DMS114 treated with DMSO at 0.1 percent for 48 hours (cell line): Measurements from ENCODE around the gene CCNY.

Experiments used
- DNase-seq: peaks from one replicate; lab custom pipeline; 2025; ENCODE audit not compliant: unreplicated experiment; lab: John Stamatoyannopoulos, UW

Gene CCNY

GRCh38 chr10:35576730-35577129, 240.4 kb downstream of the CCNY start:
- no peak for DNase-seq

- DNase-seq: no peak
These were observed 241.8 kb downstream of the CCNY start for GRCh38 chr10:35577926-35578617.

- no peak for DNase-seq
These were observed 242.3 kb downstream of the CCNY start for GRCh38 chr10:35578618-35578956.

- no peak for DNase-seq
These were observed 242.8 kb downstream of the CCNY start for GRCh38 chr10:35579116-35579515.

- DNase-seq: no peak
These were observed 243.6 kb downstream of the CCNY start for GRCh38 chr10:35579726-35580422.

- DNase-seq: no peak
These were observed 244.1 kb downstream of the CCNY start for GRCh38 chr10:35580423-35580770.

GRCh38 chr10:35581655-35582054, 245.3 kb downstream of the CCNY start:
- DNase-seq: no peak

GRCh38 chr10:35584946-35585345, 248.6 kb downstream of the CCNY start:
- DNase-seq: no peak

- DNase-seq: no peak
These were observed 249.0 kb downstream of the CCNY start for GRCh38 chr10:35585356-35585755.

- no peak for DNase-seq
These were observed 249.7 kb downstream of the CCNY start for GRCh38 chr10:35585903-35586535.

GRCh38 chr10:35588836-35589235, 252.5 kb downstream of the CCNY start:
- no peak for DNase-seq

- no peak for DNase-seq
These were observed 256.1 kb downstream of the CCNY start for GRCh38 chr10:35592441-35592840.

GRCh38 chr10:35594115-35595079, 258.1 kb downstream of the CCNY start:
- DNase-seq: no peak

- no peak for DNase-seq
These were observed 258.8 kb downstream of the CCNY start for GRCh38 chr10:35595106-35595505.

GRCh38 chr10:35598379-35598778, 262.1 kb downstream of the CCNY start:
- no peak for DNase-seq

GRCh38 chr10:35600193-35600592, 263.9 kb downstream of the CCNY start:
- no peak for DNase-seq

- no peak for DNase-seq
These were observed 268.9 kb downstream of the CCNY start, which contains the start of gene GJD4 for GRCh38 chr10:35605191-35605590. Gene GJD4 (plus strand): TSS chr10:35605341. CDS start chr10:35605568, 227 bp downstream.

- no peak for DNase-seq
These were observed 270.1 kb downstream of the CCNY start for GRCh38 chr10:35606430-35606829.

GRCh38 chr10:35607475-35608327, 271.4 kb downstream of the CCNY start:
- no peak for DNase-seq

GRCh38 chr10:35608328-35608672, 272.0 kb downstream of the CCNY start:
- DNase-seq: no peak
